ENCODE results near the gene PIGQ.

GRCh38 chr16:583815-584591, 14.2 kb downstream of the PIGQ start:
- no peak for TF ChIP-seq EZH2 (IDR thresholded peaks at IDR 0.05; ENCODE audit: low read depth)
- TF ChIP-seq CTCF (conservative IDR thresholded peaks at IDR 0.05), result no peak

All from PC-9 (cell line).